Subcutaneous abdominal adipose tissue (tissue), 5 donors: ENCODE data around the gene ADGB.
"Not testable (repeated sequence)": the region's sequence is repeated elsewhere in the genome, so short reads cannot be mapped to it uniquely, and the experiment has no call there.

Experiments
- H3K27ac ChIP-seq: one replicate; pipeline ENCODE4 v1.7.0; 2013; ENCODE audit warnings: low read depth, mild to moderate bottlenecking, inconsistent platforms, low read length, moderate library complexity
- H3K27me3 ChIP-seq, 5 donors: one replicate each; pipeline ENCODE4 v1.7.0; 2013; ENCODE audit warnings: low read length in 5 of 5, inconsistent platforms in 1 of 5; ENCODE audit not compliant: control insufficient read depth in 5 of 5, insufficient read depth in 4 of 5
- H3K36me3 ChIP-seq, 5 donors: one replicate each; pipeline ENCODE4 v1.7.0; 2013; ENCODE audit warnings: low read length in 5 of 5; ENCODE audit not compliant: control insufficient read depth in 5 of 5, insufficient read depth in 5 of 5
- H3K4me1 ChIP-seq, 5 donors: one replicate each; pipeline ENCODE4 v1.7.0; 2013; ENCODE audit warnings: low read length in 5 of 5, mild to moderate bottlenecking in 3 of 5, moderate library complexity in 1 of 5; ENCODE audit not compliant: control insufficient read depth in 5 of 5, insufficient read depth in 5 of 5
- H3K4me3 ChIP-seq, 5 donors: one replicate each; pipeline ENCODE4 v1.7.0; 2013; ENCODE audit warnings: low read length in 5 of 5, low read depth in 1 of 5
- H3K9ac ChIP-seq, 5 donors: one replicate each; pipeline ENCODE4 v1.7.0; 2013; ENCODE audit warnings: low read length in 5 of 5, mild to moderate bottlenecking in 4 of 5, moderate library complexity in 3 of 5
- H3K9me3 ChIP-seq, 5 donors: one replicate each; pipeline ENCODE4 v1.7.0; 2013; ENCODE audit warnings: low read length in 5 of 5; ENCODE audit not compliant: control insufficient read depth in 5 of 5
- donor health status: healthy.
- donor health status: healthy.
- donor health status: healthy.
- donor health status: healthy.
- donor health status: healthy.

ADGB gene

DNA sequence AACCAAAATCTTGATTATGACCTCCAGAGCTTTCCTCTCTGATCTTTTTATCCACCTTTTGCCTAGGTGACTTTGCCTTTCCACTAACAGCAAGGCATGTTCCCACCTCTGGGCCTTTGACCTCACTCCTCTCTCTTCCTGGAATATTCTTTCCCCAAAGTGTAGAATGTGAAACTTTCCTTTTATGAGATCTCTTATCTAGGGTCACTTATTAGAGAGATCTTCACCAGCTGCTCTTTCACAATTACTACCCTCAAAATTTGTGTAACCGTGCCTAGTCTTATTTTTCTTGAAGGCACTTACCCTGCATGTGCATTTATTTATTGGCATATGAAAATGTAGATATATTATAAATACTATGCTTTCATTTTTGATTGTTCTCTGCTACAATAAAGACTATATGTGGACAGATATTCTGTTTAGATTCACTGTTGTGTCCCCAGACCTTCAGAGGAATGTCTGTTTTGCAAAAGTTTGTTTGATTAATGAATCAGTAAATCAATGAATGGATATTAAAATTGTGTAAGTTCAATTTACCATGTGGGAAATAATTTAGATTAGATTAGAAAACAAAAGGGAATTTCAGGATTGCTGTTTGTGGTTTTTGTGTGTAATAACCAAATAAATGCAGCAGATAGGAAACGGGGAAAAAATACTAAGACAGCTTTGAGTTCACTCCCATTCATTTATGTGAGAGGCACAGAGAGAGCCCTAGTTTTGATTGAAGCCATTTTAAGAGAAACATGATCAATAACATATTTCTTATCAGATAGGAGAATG lies 207.0 kb downstream of the ADGB start:
- Histone ChIP-seq H3K27ac (no peak overlapping the region), H3K27me3 (no peaks in the 10 kb centered on the region), H3K9me3 (no peaks in the 10 kb centered on the region), H3K9ac (no peak overlapping the region), H3K4me3 (no peak overlapping the region), H3K36me3 (no peaks in the 10 kb centered on the region), H3K4me1 (no peaks in the 10 kb centered on the region)

DNA sequence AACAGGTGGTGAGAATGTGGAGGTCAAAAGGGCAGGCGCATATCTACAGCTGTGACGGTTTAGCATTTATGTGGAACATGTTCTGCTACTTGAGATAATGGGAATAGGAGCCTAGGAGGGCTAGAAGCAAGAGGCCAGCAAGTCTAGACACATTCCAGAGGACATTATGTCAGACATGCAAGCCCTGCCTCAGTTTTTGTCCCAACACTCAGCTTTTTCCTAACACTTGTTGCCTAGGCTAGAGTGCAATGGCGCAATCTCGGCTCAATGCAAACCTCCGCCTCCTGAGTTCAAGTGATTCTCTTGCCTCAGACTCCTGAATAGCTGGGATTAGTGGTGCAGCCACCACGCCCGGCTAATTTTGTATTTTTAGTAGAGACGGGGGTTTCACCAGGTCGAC lies 210.2 kb downstream of the ADGB start:
- H3K4me1 ChIP-seq, H3K27ac ChIP-seq, H3K9ac ChIP-seq, H3K4me3 ChIP-seq, H3K36me3 ChIP-seq, H3K9me3 ChIP-seq, H3K27me3 ChIP-seq: not testable (repeated sequence)

DNA sequence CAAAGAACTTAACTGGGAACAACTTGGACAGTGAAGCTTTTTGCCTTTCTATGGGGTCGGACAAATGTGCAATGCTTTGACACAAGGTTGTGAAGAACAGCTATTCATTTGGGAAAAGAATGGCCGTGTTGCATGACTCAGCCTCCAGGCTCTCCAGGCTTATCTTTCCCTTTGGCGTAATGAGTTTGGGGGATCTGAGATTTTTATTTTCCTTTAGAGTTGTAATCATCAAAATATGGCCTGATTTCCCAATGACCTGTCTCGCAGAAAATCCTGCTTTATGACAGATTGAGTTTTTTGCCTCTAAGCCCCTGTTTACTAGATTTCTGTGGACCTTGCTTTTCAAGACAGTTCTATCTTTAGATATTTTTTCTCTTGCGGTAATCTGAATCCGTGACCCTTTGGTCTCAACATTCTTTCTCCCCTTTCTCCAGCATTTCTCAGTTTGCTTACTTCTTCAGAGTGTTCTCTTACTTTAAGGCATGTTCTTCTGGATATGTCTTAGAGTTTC lies 214.1 kb downstream of the ADGB start:
- H3K9me3 ChIP-seq, H3K9ac ChIP-seq, H3K4me1 ChIP-seq, H3K27ac ChIP-seq, H3K4me3 ChIP-seq, H3K27me3 ChIP-seq, H3K36me3 ChIP-seq: not testable (repeated sequence)

DNA sequence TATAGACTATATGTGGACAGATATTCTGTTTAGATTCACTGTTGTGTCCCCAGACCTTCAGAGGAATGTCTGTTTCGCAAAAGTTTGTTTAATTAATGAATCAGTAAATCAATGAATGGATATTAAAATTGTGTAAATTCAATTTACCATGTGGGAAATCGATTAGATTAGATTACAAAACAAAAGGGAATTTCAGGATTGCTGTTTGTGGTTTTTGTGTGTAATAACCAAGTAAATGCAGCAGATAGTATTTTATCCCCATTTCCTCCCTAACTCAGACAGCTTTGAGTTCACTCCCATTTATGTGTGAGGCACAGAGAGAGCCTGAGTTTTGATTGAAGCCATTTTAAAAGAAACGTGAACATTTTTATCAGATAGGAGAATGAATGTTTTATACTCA lies 214.8 kb downstream of the ADGB start:
- no peaks in the 10 kb centered on the region for H3K9me3 ChIP-seq
- H3K36me3 ChIP-seq, result no peaks in the 10 kb centered on the region
- H3K27me3 ChIP-seq, result no peaks in the 10 kb centered on the region
- no peak overlapping the region for H3K27ac ChIP-seq
- H3K4me3 ChIP-seq, result no peak overlapping the region
- no peaks in the 10 kb centered on the region for H3K4me1 ChIP-seq
- no peak overlapping the region for H3K9ac ChIP-seq

- H3K9me3 ChIP-seq, result no peaks in the 10 kb centered on the region
- no peak overlapping the region for H3K4me3 ChIP-seq
Measured at GRCh38 chr6:146814148-146814750, 215.5 kb downstream of the ADGB start.

GRCh38 chr6:146815511-146816462 lies 217.0 kb downstream of the ADGB start:
- not testable (repeated sequence) for H3K36me3 ChIP-seq

More at GRCh38 chr6:146814148-146814750, 215.5 kb downstream of the ADGB start:
- H3K4me1 ChIP-seq, result no peaks in the 10 kb centered on the region
- no peaks in the 10 kb centered on the region for H3K36me3 ChIP-seq
- H3K27ac ChIP-seq, result no peak overlapping the region
- no peaks in the 10 kb centered on the region for H3K27me3 ChIP-seq
- no peak overlapping the region for H3K9ac ChIP-seq

GRCh38 chr6:146819596-146820320 lies 221.0 kb downstream of the ADGB start:
- no peaks in the 10 kb centered on the region for H3K9me3 ChIP-seq
- no peaks in the 10 kb centered on the region for H3K27me3 ChIP-seq
- H3K36me3 ChIP-seq, result no peaks in the 10 kb centered on the region
- no peaks in the 10 kb centered on the region for H3K4me1 ChIP-seq
- H3K27ac ChIP-seq, result no peak overlapping the region
- H3K9ac ChIP-seq, result no peak overlapping the region
- no peak overlapping the region for H3K4me3 ChIP-seq

More at GRCh38 chr6:146815511-146816462, 217.0 kb downstream of the ADGB start:
- not testable (repeated sequence) for H3K9me3 ChIP-seq, H3K4me1 ChIP-seq, H3K4me3 ChIP-seq, H3K27me3 ChIP-seq, H3K9ac ChIP-seq, H3K27ac ChIP-seq

DNA sequence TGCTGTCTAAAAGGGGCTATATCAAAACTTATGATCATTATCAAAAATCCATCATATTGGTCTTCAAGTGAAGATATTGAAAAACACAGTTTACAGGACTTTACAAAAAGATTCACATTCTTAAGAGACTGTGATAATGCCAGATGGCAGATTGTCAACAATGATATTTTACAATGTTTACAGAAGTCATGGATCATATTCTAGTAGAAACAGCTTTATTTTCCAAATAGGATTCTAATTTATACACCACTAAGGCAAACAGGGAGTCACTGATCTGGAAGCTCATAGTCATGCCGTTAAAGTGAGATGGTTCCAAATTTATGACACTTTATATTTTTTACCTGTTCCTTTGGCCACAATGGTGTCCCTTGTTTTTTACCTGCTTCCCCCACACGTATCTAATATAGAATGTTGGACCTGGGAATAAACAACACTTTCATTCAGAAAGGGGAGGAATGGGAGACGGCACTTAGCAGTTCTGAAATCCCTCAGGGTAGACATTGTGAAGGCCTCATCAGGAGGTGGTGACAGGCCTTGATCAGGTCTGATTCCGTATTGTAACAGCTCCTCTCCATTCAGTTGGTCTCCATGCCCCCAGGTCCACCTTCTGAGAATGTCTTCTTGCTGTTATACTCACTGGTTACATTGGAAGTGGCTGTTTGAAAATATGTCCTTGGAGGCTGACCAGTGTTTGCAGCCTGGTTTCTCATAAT lies 228.6 kb downstream of the ADGB start:
- no peaks in the 10 kb centered on the region for H3K4me1 ChIP-seq
- H3K36me3 ChIP-seq, result no peaks in the 10 kb centered on the region
- H3K4me3 ChIP-seq, result no peak overlapping the region
- H3K9ac ChIP-seq, result no peak overlapping the region
- no peak overlapping the region for H3K27ac ChIP-seq
- H3K9me3 ChIP-seq, result no peaks in the 10 kb centered on the region
- no peaks in the 10 kb centered on the region for H3K27me3 ChIP-seq
